SK-N-MC (cell line): ENCODE measurements around the gene LUM.

Experiments
- EZH2 ChIP-seq: fragments of 200-600 bp; sonication (generic); IDR thresholded peaks from one replicate; pipeline ENCODE4 v1.6.1; 2017; ENCODE audit warnings: antibody characterized with exemption
- POLR2AphosphoS5 ChIP-seq: IDR thresholded peaks from 2 replicates; pipeline ENCODE4 v1.6.1; 2012; ENCODE audit warnings: mild to moderate bottlenecking, low read depth, low read length, borderline replicate concordance

DNA sequence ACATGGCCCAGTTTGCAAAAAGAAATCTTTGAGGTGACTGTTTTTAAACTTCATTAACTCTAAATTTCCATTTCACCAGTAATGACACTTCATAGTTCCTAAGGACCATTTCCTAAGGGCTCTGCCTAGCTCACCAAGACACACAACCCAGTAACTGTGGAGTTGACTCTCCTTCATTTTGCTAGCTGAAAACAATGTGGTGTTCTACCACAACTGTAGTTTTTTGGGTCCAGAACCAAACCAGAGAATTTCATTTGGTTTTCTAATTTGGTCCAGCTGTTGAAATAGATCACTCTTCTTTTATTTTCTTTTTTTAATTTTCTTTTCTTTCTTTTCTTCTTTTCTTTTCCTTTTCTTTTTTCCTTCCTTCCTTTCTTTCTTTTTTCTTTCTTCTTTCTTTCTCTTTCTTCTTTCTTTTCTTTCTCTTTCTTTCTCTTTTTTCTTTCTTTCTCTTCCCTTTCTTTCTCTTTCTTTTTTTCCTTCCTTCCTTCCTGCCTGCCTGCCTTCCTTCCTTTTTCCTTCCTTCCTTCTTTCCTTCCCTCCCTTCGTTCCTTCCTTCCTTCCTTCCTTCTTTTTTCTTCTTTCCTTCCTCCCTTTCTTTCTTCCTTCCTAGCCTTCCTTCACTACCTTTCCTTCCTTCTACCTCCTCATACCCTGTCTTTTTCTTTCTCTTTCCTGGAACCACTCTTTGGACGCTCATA is 18.5 kb upstream of the LUM start:
- TF ChIP-seq POLR2AphosphoS5 (no peak), EZH2 (no peak)
